Measurements from ENCODE around the gene PALM3.
A peak's percentile ranks its signal among the peaks of the same experiment; 100 is the strongest.
"Not testable (repeated sequence)": the region's sequence is repeated elsewhere in the genome, so short reads cannot be mapped to it uniquely, and the experiment has no call there.

Gene PALM3

GRCh38 chr19:14031719-14032480 is 30.0 kb downstream of the PALM3 start, which contains the start of gene IL27RA:
TSS of gene IL27RA (plus strand) at chr19:14031762. CDS start at chr19:14031873, 111 bp downstream.
- DNase-seq (ENCODE audit: low read depth): peak; percentile 59

GRCh38 chr19:14030997-14031718 is 30.7 kb downstream of the PALM3 start:
- DNase-seq (ENCODE audit: low read depth): no peak

- no peak for DNase-seq (ENCODE audit: low read depth)
Observed at GRCh38 chr19:14028901-14029300, 33.0 kb downstream of the PALM3 start.

- DNase-seq (ENCODE audit: low read depth): no peak
Observed at GRCh38 chr19:14027856-14028450, 33.9 kb downstream of the PALM3 start, which contains the start of gene RLN3. TSS of gene RLN3 (plus strand) at chr19:14028148. CDS start at chr19:14028205, 57 bp downstream.

GRCh38 chr19:14026652-14027192 is 35.2 kb downstream of the PALM3 start:
- not testable (repeated sequence) for DNase-seq (ENCODE audit: low read depth)

GRCh38 chr19:14023404-14024235 is 38.3 kb downstream of the PALM3 start:
- DNase-seq (ENCODE audit: low read depth): no peak

GRCh38 chr19:14022469-14022868 is 39.4 kb downstream of the PALM3 start:
- DNase-seq (ENCODE audit: low read depth): no peak

GRCh38 chr19:14021474-14021873 is 40.4 kb downstream of the PALM3 start:
- DNase-seq (ENCODE audit: low read depth): no peak

GRCh38 chr19:14019739-14020138 is 42.1 kb downstream of the PALM3 start:
- DNase-seq (ENCODE audit: low read depth): not testable (repeated sequence)

- DNase-seq (ENCODE audit: low read depth): no peak
Observed at GRCh38 chr19:14019100-14019499, 42.8 kb downstream of the PALM3 start.

GRCh38 chr19:14015524-14016035 is 46.3 kb downstream of the PALM3 start:
- DNase-seq (ENCODE audit: low read depth): no peak

- DNase-seq (ENCODE audit: low read depth): no peak
Observed at GRCh38 chr19:14012378-14012915, 49.4 kb downstream of the PALM3 start.

- DNase-seq (ENCODE audit: low read depth): no peak
Observed at GRCh38 chr19:14006766-14007562, 54.9 kb downstream of the PALM3 start.

- DNase-seq (ENCODE audit: low read depth): peak; percentile 100
Observed at GRCh38 chr19:14006085-14006765, 55.7 kb downstream of the PALM3 start, which contains the start of gene RFX1. TSS of gene RFX1 (minus strand) at chr19:14006320. CDS start at chr19:13993843, 12,477 bp downstream.

GRCh38 chr19:14005349-14006084 is 56.4 kb downstream of the PALM3 start:
- peak; percentile 91 for DNase-seq (ENCODE audit: low read depth)

GRCh38 chr19:14004619-14005348 is 57.1 kb downstream of the PALM3 start:
- DNase-seq (ENCODE audit: low read depth): no peak
